Astrocyte of the spinal cord (primary cell): ENCODE data around the gene EIF3J.
"Not testable (repeated sequence)": the region's sequence is repeated elsewhere in the genome, so short reads cannot be mapped to it uniquely, and the experiment has no call there.

Experiments used
- DNase-seq: peaks from one replicate; pipeline ENCODE4 v3.0.0; 2011; ENCODE audit warnings: low read depth, low spot score
- H3K4me3 ChIP-seq: 2 replicates; pipeline ENCODE4 v1.5.1; 2011; ENCODE audit warnings: low read depth, mild to moderate bottlenecking, low read length, moderate library complexity
- CTCF ChIP-seq: IDR thresholded peaks from 2 replicates; pipeline ENCODE4 v1.5.1; 2012; ENCODE audit warnings: low read depth, mild to moderate bottlenecking, low read length, inconsistent platforms
- in situ Hi-C: cut with HindIII; loops from 2 replicates; pipeline ENCODE4 v1.10.0; 2017; ENCODE audit warnings: low sequenced_read_pairs

The EIF3J gene

GRCh38 chr15:44550734-44551133 lies 13.8 kb downstream of the EIF3J start:
- in situ Hi-C loops, result no loop called here
- no peak for TF ChIP-seq CTCF
- no peak for DNase-seq
- H3K4me3 ChIP-seq, result no peak overlapping the region

GRCh38 chr15:44554934-44555723 lies 18.2 kb downstream of the EIF3J start:
- no peak for TF ChIP-seq CTCF
- no peak overlapping the region for H3K4me3 ChIP-seq
- in situ Hi-C loops, result no loop called here
- DNase-seq, result no peak

GRCh38 chr15:44560926-44561325 lies 24.0 kb downstream of the EIF3J start:
- DNase-seq, in situ Hi-C loops, H3K4me3 ChIP-seq: not testable (repeated sequence)

- in situ Hi-C loops, result no loop called here
- no peak for DNase-seq
- no peak overlapping the region for H3K4me3 ChIP-seq
- TF ChIP-seq CTCF, result no peak
Observed at GRCh38 chr15:44565387-44566154, 28.6 kb downstream of the EIF3J start.

- no peak for TF ChIP-seq CTCF
- in situ Hi-C loops, result no loop called here
- no peak for DNase-seq
- H3K4me3 ChIP-seq, result no peak overlapping the region
Observed at GRCh38 chr15:44566155-44566540, 29.2 kb downstream of the EIF3J start.

- TF ChIP-seq CTCF, result no peak
- in situ Hi-C loops, result no loop called here
- no peak for DNase-seq
- H3K4me3 ChIP-seq, result no peak overlapping the region
Observed at GRCh38 chr15:44568338-44568737, 31.4 kb downstream of the EIF3J start.

- no peak overlapping the region for H3K4me3 ChIP-seq
- no peak for TF ChIP-seq CTCF
- no peak for DNase-seq
- in situ Hi-C loops, result no loop called here
Observed at GRCh38 chr15:44569316-44569715, 32.4 kb downstream of the EIF3J start.
